Measurements from ENCODE around the gene TRIM40.

The TRIM40 gene

DNA sequence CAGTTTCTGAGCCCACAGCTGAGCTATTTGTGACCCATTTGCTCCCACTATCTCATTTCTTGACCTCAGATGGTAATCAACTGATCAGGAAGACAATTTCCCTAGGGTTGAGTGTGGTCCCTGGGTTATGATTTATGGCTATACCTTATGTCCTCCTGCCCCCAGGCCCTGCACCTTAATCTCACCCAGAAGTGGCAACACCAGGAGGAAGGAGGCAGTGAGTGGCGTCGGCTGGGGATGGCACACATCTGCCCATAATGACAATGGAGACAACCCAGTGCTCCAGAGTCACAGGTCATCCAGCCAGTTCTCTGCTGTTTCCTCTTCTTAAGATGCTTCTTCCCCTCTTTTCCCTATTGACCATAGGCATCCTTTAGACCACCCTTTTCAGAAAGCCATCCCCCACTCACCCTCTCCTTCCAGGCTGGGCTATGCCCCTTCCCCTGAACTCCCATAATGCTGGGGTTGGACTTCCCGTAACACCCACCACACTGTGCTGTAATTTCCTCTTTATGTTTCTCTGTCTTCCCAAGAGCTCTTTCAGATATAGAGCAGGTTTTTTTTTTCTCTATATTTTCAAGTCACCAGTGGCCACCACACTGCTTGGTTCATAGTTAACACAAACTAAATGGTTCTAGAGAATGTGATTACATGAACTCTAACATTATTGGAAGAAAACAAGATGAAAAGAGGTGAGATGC, 17.1 kb downstream of the TRIM40 start:
- DNase-seq (ENCODE audit: extremely low spot score): no peak
- POLR2A ChIA-PET: no interaction called here
- CTCF ChIA-PET: interaction anchor here (1.3 to 3.2 kb wide), 3 partner anchors 15 to 50 kb away, joined by 5 to 17 read pairs (median 11); no protein-coding TSS in a partner anchor
- TF ChIP-seq, protein P1, sequence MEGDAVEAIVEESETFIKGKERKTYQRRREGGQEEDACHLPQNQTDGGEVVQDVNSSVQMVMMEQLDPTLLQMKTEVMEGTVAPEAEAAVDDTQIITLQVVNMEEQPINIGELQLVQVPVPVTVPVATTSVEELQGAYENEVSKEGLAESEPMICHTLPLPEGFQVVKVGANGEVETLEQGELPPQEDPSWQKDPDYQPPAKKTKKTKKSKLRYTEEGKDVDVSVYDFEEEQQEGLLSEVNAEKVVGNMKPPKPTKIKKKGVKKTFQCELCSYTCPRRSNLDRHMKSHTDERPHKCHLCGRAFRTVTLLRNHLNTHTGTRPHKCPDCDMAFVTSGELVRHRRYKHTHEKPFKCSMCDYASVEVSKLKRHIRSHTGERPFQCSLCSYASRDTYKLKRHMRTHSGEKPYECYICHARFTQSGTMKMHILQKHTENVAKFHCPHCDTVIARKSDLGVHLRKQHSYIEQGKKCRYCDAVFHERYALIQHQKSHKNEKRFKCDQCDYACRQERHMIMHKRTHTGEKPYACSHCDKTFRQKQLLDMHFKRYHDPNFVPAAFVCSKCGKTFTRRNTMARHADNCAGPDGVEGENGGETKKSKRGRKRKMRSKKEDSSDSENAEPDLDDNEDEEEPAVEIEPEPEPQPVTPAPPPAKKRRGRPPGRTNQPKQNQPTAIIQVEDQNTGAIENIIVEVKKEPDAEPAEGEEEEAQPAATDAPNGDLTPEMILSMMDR (IDR thresholded peaks at IDR 0.05; ENCODE audit: control extremely low read depth, extremely low read depth, low read depth, missing control alignments): no peak

DNA sequence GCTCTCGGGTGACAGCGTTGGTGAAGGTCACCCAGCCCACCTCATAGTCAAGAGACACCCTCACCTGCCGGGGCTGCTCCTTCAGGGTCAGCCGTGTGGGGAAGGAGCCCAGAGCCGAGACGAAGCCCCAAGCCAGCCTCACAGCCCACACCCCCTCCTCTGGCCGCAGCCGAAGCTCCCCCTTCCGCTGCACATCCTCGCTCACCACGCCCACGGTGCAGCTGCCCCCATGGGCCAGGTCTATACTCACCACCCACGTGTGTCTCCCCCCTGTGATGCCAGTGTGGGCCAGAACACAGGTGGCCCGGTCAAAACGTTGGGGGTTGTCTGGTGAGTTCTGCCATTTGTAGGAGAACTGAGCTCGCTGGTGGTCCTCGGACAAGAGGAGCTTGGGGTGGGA, 18.1 kb downstream of the TRIM40 start:
- CTCF ChIA-PET: interaction anchor here (1.1 to 3.2 kb wide), 4 partner anchors 18 to 51 kb away, joined by 3 to 17 read pairs (median 7); partner anchors contain the start of gene TRIM40
- no peak for DNase-seq (ENCODE audit: extremely low spot score)
- POLR2A ChIA-PET: no interaction called here
- TF ChIP-seq, protein P1 (IDR thresholded peaks at IDR 0.05; ENCODE audit: control extremely low read depth, extremely low read depth, low read depth, missing control alignments): no peak

DNA sequence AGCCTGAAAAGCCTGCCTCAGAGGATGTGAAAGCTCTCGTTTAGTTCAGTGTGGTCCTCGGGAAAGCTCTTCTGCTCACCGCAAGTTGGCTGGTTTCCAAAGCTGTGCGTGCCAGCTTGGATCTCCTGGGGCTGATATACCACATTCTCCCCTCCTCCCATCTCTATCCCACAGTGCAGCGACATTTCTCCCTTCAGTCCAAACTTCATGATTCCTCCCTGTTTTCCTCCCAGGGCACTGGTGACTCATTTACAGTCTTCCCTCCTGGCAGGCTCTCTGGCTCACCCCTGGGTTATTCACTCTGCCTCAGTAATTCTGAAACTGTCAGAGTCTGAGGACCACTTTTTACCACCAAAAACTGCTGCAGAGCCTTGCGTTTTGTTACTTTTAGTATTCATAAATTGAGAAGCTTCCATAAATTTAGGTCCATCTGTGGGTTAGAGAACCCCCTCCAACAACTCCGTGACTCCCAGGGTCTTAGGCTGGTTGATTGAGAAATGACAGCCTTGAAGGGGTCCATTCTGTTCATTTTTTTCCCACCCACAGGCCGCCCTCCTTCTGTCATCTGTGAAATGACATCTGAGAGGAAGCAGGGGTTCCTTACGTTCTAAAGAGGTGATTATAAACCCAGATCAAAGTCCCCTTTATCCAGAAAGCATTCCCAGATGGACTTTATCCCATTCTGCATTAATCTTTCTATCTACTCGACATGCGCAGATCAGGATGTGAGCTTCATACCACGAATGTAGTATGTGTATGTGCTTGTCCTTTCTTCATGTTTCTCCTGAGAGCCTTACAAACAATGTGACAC, 19.0 kb downstream of the TRIM40 start:
- no peak for DNase-seq (ENCODE audit: extremely low spot score)
- POLR2A ChIA-PET: no interaction called here
- CTCF ChIA-PET: interaction anchor here (1.0 to 3.2 kb wide), 5 partner anchors 18 to 52 kb away, joined by 3 to 17 read pairs (median 3); partner anchors contain the start of gene TRIM40
- TF ChIP-seq, protein P1 (IDR thresholded peaks at IDR 0.05; ENCODE audit: control extremely low read depth, extremely low read depth, low read depth, missing control alignments): no peak

DNA sequence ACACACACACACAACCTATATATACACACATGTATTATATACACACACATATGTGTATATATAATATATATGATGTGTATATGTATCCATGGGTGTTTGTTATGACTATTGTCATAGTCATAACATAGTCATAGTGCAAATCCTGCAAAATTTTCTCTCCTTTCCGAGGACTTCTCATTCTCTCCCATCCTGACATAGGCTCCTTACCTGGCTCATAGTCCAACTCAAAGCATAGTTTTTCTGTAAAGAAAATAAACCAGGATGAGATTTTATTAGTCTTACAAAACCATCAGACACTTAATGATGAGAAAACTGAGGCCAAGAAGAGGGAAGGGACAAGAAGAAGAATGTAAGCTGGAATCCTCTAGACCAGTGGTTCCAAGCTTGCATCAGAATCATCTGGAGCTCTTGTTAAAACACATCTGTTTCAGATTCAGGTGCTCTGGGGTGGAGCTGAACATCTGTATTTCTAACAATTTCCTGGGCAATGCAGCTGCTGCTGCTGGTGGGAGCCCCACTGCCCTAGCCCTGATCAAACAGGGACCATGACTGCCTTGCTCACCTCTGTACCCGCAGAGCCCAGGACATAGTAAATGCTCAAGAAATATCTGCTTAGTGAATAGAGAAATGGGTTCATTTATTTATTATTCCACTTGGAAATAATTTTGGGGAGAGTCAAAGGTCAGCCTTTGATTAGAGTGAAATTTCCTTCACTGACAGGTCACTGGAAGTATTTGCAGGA, 19.8 kb downstream of the TRIM40 start:
- POLR2A ChIA-PET: no interaction called here
- CTCF ChIA-PET: interaction anchor here (1.0 to 3.2 kb wide), 4 partner anchors 19 to 52 kb away, joined by 3 to 17 read pairs (median 3); partner anchors contain the start of gene TRIM40
- TF ChIP-seq, protein P1 (IDR thresholded peaks at IDR 0.05; ENCODE audit: control extremely low read depth, extremely low read depth, low read depth, missing control alignments): no peak
- DNase-seq (ENCODE audit: extremely low spot score): no peak

DNA sequence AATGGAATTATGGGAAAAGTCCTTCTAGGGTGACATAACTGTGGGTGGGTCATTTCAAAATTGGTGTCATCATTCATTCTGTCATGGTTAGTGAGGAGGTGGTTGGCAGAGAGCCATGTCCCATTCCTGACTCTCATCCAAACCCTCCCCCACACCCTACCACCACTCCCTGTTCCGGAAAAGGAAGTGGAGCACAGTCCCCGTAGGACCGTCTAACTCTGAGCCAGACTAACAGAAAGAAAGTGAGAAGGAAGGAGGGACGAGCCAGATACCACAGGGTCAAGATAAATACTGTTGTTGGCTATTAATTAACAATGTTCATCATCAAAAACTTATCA, 20.3 kb downstream of the TRIM40 start:
- TF ChIP-seq, protein P1 (IDR thresholded peaks at IDR 0.05; ENCODE audit: control extremely low read depth, extremely low read depth, low read depth, missing control alignments): no peak
- ChIA-PET CTCF (interaction anchor here (1.0 to 3.2 kb wide), 2 partner anchors 25 to 53 kb away, joined by 3 to 17 read pairs; no protein-coding TSS in a partner anchor), POLR2A (no interaction called here)
- no peak for DNase-seq (ENCODE audit: extremely low spot score)

DNA sequence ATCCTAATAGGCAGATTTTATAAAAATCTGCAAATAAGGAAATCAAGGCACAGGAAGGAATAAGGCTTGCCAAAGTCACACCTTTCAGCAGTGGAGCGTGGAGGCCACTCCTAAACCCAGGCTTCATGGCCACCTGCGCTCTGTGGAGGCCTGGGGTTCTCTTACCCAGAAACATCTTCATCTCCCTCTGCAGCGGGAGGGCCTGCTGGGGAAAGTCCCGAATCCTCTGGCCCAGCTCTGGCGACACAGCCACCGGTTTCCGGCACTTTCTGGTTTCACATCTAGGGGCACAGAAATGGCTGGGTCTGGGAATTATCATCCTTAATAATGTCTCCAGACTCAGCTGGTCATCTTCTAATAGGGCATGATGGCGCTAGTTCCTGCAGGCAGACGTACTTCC, 20.8 kb downstream of the TRIM40 start:
- TF ChIP-seq, protein P1 (IDR thresholded peaks at IDR 0.05; ENCODE audit: control extremely low read depth, extremely low read depth, low read depth, missing control alignments): no peak
- ChIA-PET CTCF (no interaction called here), POLR2A (no interaction called here)
- no peak for DNase-seq (ENCODE audit: extremely low spot score)
